Heart left ventricle (tissue), 16 donors: ENCODE results near the gene ARHGAP10. TPM values are rescaled to one million over a fixed set of nuclear protein-coding genes. Genes with fewer than 3 reads are reported as not detected.

Source experiments
- ATAC-seq, 4 donors: fragments of 200-7000 bp; cut with Tn5 transposase; one replicate each; pipeline ENCODE4 v1.9.1; 2020 to 2022; ENCODE audit warnings: moderate library complexity in 4 of 4, mild to moderate bottlenecking in 3 of 4, moderate number of reproducible peaks in 1 of 4
- DNase-seq, 5 donors: peaks; one replicate each; pipeline ENCODE4 v3.0.0-alpha.2; 2020
- H3K27ac ChIP-seq, 12 donors: fragments of 200-600 bp; sonication (generic) in 4 of 12; one replicate each; pipeline versions ENCODE4 v1.5.0 to v1.8.0; 2016 to 2022; ENCODE audit warnings: mild to moderate bottlenecking in 2 of 12
- H3K27me3 ChIP-seq, 9 donors: fragments of 200-600 bp; sonication (generic) in 2 of 9; one replicate each; pipeline versions ENCODE4 v1.5.1 to v1.8.0; 2016 to 2022; ENCODE audit warnings: mild to moderate bottlenecking in 3 of 9
- H3K36me3 ChIP-seq, 9 donors: fragments of 200-600 bp; sonication (generic) in 2 of 9; one replicate each; pipeline versions ENCODE4 v1.5.0 to v1.8.0; 2018 to 2022; ENCODE audit warnings: mild to moderate bottlenecking in 2 of 9
- H3K4me1 ChIP-seq, 12 donors: fragments of 200-600 bp; sonication (generic) in 4 of 12; one replicate each; pipeline versions ENCODE4 v1.5.0 to v1.8.0; 2016 to 2022; ENCODE audit warnings: mild to moderate bottlenecking in 3 of 12
- H3K4me3 ChIP-seq, 12 donors: fragments of 200-600 bp; sonication (generic) in 4 of 12; one replicate each; pipeline versions ENCODE4 v1.5.0 to v1.8.0; 2017 to 2022; ENCODE audit warnings: mild to moderate bottlenecking in 9 of 12, moderate library complexity in 4 of 12
- H3K9me3 ChIP-seq, 12 donors: fragments of 200-600 bp; sonication (generic) in 4 of 12; one replicate each; pipeline versions ENCODE4 v1.5.0 to v1.8.0; 2016 to 2022; ENCODE audit warnings: mild to moderate bottlenecking in 1 of 12
- CTCF ChIP-seq, 12 donors: fragments of 200-600 bp; sonication (generic) in 4 of 12; IDR thresholded peaks; one replicate each; pipeline versions ENCODE4 v1.5.0 to v1.8.0; 2018 to 2022; ENCODE audit warnings: antibody characterized with exemption in 12 of 12, mild to moderate bottlenecking in 5 of 12
- POLR2A ChIP-seq, 2 donors: fragments of 450-650 bp; IDR thresholded peaks; one replicate each; pipeline ENCODE4 v1.6.1; 2017; ENCODE audit warnings: antibody characterized with exemption in 2 of 2, mild to moderate bottlenecking in 2 of 2, moderate library complexity in 2 of 2
- WGBS, 4 donors: extraction: QIAGEN DNeasy Blood & Tissue Kit in 2 of 4; methylation state at CpG; one replicate each; pipeline versions ENCODE4 v1.1.5 to v1.1.7; 2013 to 2018; 5-methylcytosine and 5-hydroxymethylcytosine counted together
- intact Hi-C, 10 donors: fragments of 100-400 bp; cut with DNase I; formaldehyde crosslinking; loops; one replicate each; pipeline versions ENCODE4 v1.11.1 to v1.14.2; 2022
- polyA plus RNA-seq, 2 donors: library from polyadenylated mRNA; stranded (reverse); fragments of 200-250 nt; gene quantifications; one replicate each; pipeline ENCODE4 v1.2.3, GENCODE V29; 2013
- total RNA-seq, 9 donors: library from RNA; depleted of rRNA in 2 of 9; stranded (reverse); fragments of >200 nt in 2 of 9; fragmentation: NEBNext Ultra II Directional in 3 of 9; extraction: Animal tissue kit (Norgen Biotek cat#: 25700) in 3 of 9; gene quantifications; one replicate each; pipeline versions ENCODE4 v1.1.0 to v1.2.4, GENCODE V29; 2016 to 2023
- donor health status: ischemic (EF 13 %, LVEDD 7.1; RV severe dilation, severe dysfunction).
- donor health status: healthy with polysubstance abuse.
- donor health status: DM: no; HTN: yes; CAD: no.
- donor health status: DM: no; HTN: no; CAD: no.
- donor health status: ischemic (EF 25% LVEDD 6.9; RV normal size, moderate dysfunction).
- donor health status: ischemic (EF 25% LVEDD 5.7; RV mildly dilated, moderate dysfunction).
- donor health status: healthy.
- donor health status: DM: yes; HTN: yes; CAD: no.
- donor health status: ischemic (EF 35%, LVEDD 5.7; RV mildly dilated, moderate dysfunction).
- donor health status: nonischemic (EF 11% LVEDD 7.7; RV severe dilation, severe dysfunction).
- donor health status: DM: yes; HTN: yes; CAD: no.
- donor health status: PGD.
- donor health status: ischemic (EF 29% LVEDD 5.4; RV normal size, mild dysfunction).
- donor health status: nonischemic (EF 23%, LVEDD 6.1; RV moderate dilation, normal function).

The ARHGAP10 gene
- total and polyA plus RNA-seq, 11 donors = 30.6 to 73.7 (median 51.7) TPM

DNA sequence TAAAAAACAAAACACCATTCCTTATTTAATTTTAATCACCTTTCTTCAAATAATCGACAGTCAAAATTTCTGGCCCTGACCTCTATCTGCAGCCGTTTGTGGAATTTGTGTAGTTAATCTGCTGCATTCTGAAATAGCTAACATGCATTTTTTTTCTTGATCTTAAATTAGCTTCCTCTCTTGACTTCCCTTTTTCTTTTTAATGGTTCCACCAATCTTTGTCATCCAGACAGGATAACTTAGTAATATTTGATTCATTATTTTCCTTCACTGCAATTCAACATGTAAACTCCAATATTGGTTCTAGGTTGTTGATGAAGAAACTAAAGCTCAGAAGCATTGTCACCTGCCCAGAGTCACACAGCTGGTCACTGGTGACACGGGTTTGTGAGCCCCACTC is 77.3 kb downstream of the ARHGAP10 start:
- ATAC-seq (no peak), DNase-seq (no peak)
- WGBS, 4 donors = 37 to 46% (median 41%) methylated on average over 3 of the region's 3 CpGs
- intact Hi-C loops = no loop called here
- Histone ChIP-seq H3K27me3 (no peaks in the 10 kb centered on the region), H3K36me3 (no peaks in the 10 kb centered on the region), H3K4me1 (peaks cover 0 to 72% (median 52%) of the 10 kb centered on the region in 12 donors), H3K4me3 (no peak overlapping the region), H3K9me3 (no peaks in the 10 kb centered on the region), H3K27ac (peak overlapping the region in 4 of 12 donors; percentile 4 to 33 (median 22))
- TF ChIP-seq CTCF (IDR thresholded peaks at IDR 0.05) (no peak), POLR2A (IDR thresholded peaks at IDR 0.05) (no peak)

- Histone ChIP-seq H3K9me3 (no peaks in the 10 kb centered on the region), H3K36me3 (no peaks in the 10 kb centered on the region), H3K4me3 (no peak overlapping the region), H3K27me3 (no peaks in the 10 kb centered on the region), H3K4me1 (peaks cover 3 to 91% (median 75%) of the 10 kb centered on the region in 12 donors), H3K27ac (peak overlapping the region in 7 of 12 donors; percentile 8 to 90 (median 80))
- no peak for TF ChIP-seq POLR2A (IDR thresholded peaks at IDR 0.05)
- TF ChIP-seq CTCF (IDR thresholded peaks at IDR 0.05) = no peak
- intact Hi-C loops = loop anchor here in 1 of 10 donors (10.0 kb wide), 1 partner anchor 77 kb away; the partner anchor contains the start of gene ARHGAP10
- ATAC-seq (no peak), DNase-seq (no peak)
- WGBS, 4 donors = 72 to 87% (median 84%) methylated on average over 6 of the region's 6 CpGs
Measured at GRCh38 chr4:147811878-147812277, 80.0 kb downstream of the ARHGAP10 start.

- H3K27ac ChIP-seq = peak overlapping the region; percentile 26 to 90 (median 76)
- ATAC-seq = peak in 3 of 4 donors; percentile 38 to 55 (median 54)
- H3K27me3 ChIP-seq = no peaks in the 10 kb centered on the region
- H3K4me1 ChIP-seq = peaks cover 3 to 95% (median 80%) of the 10 kb centered on the region in 12 donors
- no peak for TF ChIP-seq POLR2A (IDR thresholded peaks at IDR 0.05)
- TF ChIP-seq CTCF (IDR thresholded peaks at IDR 0.05) = peak in 2 of 12 donors; percentile 7 to 16
- intact Hi-C loops = loop anchor here in 1 of 10 donors (10.0 kb wide), 1 partner anchor 78 kb away; the partner anchor contains the start of gene ARHGAP10
- no peak for DNase-seq
- no peaks in the 10 kb centered on the region for H3K36me3 ChIP-seq
- 19 to 24% (median 21%) methylated on average over 7 of the region's 7 CpGs for WGBS, 4 donors
- H3K4me3 ChIP-seq = no peak overlapping the region
- H3K9me3 ChIP-seq = no peaks in the 10 kb centered on the region
Measured at GRCh38 chr4:147813109-147813773, 81.4 kb downstream of the ARHGAP10 start.

DNA sequence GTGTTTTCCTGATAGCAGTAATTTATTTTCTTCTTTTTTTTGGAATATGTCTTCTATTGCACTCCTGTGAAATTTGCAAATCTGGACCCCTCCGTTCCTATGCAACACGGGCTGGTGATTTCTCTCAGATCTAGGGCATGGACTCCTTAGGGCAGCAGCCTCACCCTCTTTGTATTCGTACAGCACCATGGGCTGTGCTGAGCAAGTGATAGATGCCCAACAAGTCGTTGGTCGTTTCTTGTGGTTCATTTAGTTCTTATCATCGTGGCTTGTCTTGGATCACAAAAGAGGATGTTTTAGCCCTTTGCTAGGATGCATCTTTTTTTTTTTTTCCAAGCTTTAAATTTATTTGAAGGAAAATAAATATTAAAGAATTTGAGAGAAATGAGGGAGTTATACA is 82.1 kb downstream of the ARHGAP10 start:
- H3K4me1 ChIP-seq = peaks cover 3 to 95% (median 77%) of the 10 kb centered on the region in 12 donors
- no peak for ATAC-seq
- no peak for DNase-seq
- no peaks in the 10 kb centered on the region for H3K27me3 ChIP-seq
- H3K36me3 ChIP-seq = no peaks in the 10 kb centered on the region
- H3K9me3 ChIP-seq = no peaks in the 10 kb centered on the region
- intact Hi-C loops = loop anchor here in 1 of 10 donors (10.0 kb wide), 1 partner anchor 79 kb away; the partner anchor contains the start of gene ARHGAP10
- H3K4me3 ChIP-seq = no peak overlapping the region
- WGBS, 4 donors = 61 to 69% (median 65%) methylated on average over 6 of the region's 6 CpGs
- TF ChIP-seq CTCF (IDR thresholded peaks at IDR 0.05) = no peak
- TF ChIP-seq POLR2A (IDR thresholded peaks at IDR 0.05) = no peak
- H3K27ac ChIP-seq = peak overlapping the region; percentile 26 to 90 (median 76)
